A549 treated with AZD9567 at 1 μM for 4 hours (cell line): ENCODE results near the gene SCGB1D1. TPM values are rescaled to one million over a fixed set of nuclear protein-coding genes. Genes with fewer than 3 reads are reported as not detected.

Source experiments
- total RNA-seq: library from RNA; stranded (reverse); fragments of 200-300 nt; extraction: Qiagen RNA extraction; gene quantifications from 5 replicates; pipeline ENCODE4 v1.2.3, GENCODE V29; 2022; ENCODE audit not compliant: insufficient read depth

The SCGB1D1 gene
- not detected in 5 replicates for total RNA-seq

GRCh38 chr11:62190011-62190410, at the start of gene SCGB1D1:
Gene SCGB1D1, plus strand, starts transcription at chr11:62190216. Its CDS starts 69 bp downstream, at chr11:62190285.

GRCh38 chr11:62242021-62242420, 52.0 kb downstream of the SCGB1D1 start, which contains the start of gene SCGB1D2:
Gene SCGB1D2, plus strand, starts transcription at chr11:62242239. Its CDS starts 69 bp downstream, at chr11:62242308.

Other genes with a start within 250 kb of the SCGB1D1 start
- 1.6 to 7.4 TPM (median 3.2 TPM) in 5 replicates for gene BEST1, start 239.9 kb upstream of the SCGB1D1 start, total RNA-seq
- 10,052 to 20,533 TPM (median 17,915 TPM) in 5 replicates for gene FTH1, start 222.6 kb upstream of the SCGB1D1 start, total RNA-seq
- 48.2 to 53.3 TPM (median 50.3 TPM) in 5 replicates for gene INCENP, start 66.2 kb upstream of the SCGB1D1 start, total RNA-seq
- gene SCGB2A1, start 18.5 kb downstream of the SCGB1D1 start, total RNA-seq: not detected in 5 replicates
- not detected in 5 replicates for gene SCGB1D2, start 52.0 kb downstream of the SCGB1D1 start, total RNA-seq
- gene SCGB2A2, start 79.9 kb downstream of the SCGB1D1 start, total RNA-seq: not detected in 5 replicates
- gene SCGB1D4, start 108.9 kb downstream of the SCGB1D1 start, total RNA-seq: not detected in 5 replicates
- gene ASRGL1, start 147.2 kb downstream of the SCGB1D1 start, total RNA-seq: 9.1 to 15.6 TPM (median 13.1 TPM) in 5 replicates
- 0.33 TPM in 1 of 5 replicates, not detected in the others for gene SCGB1A1, start 228.8 kb downstream of the SCGB1D1 start, total RNA-seq